Measurements from ENCODE around the gene OR10H1. TPM values are rescaled to one million over a fixed set of nuclear protein-coding genes. Genes with fewer than 3 reads are reported as not detected.
"Not testable (repeated sequence)": the region's sequence is repeated elsewhere in the genome, so short reads cannot be mapped to it uniquely, and the experiment has no call there.

Gene OR10H1
- total and polyA plus RNA-seq, 9 of the 15 experiments (the other 6 are each of a cell fraction or from before 2014, with no cell fraction given), result not detected

DNA sequence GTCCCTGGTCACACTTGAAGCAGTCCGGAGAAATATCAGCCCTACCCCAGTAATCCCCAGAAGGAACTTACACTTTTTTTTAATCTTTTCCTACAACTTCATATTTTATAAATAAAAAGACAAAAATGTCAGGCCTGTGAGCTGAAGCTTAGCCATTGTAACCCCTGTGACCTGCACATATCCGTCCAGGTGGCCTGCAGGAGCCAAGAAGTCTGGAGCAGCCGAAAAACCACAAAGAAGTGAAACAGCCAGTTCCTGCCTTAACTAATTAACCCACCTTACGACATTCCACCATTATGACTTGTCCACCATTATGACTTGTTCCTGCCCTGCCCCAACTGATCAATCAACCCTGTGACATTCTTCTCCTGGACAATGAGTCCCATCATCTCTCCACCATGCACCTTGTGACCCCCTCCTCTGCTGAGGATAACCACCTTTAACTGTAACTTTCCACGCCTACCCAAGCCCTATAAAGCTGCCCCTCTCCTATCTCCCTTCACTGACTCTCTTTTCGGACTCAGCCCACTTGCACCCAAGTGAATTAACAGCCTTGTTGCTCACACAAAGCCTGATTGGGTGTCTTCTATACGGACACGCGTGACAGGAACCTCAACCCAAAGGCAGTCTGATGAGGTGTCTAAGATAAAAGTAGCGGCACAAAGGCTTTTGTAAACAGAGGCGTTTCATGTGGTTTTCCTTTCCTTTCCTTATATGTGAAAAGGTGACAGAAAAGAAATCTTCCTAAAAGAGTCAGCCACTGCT lies 20.3 kb upstream of the OR10H1 start:
- in situ Hi-C loops (cut with MboI); H3K9me3 ChIP-seq (replicated peaks; ENCODE audit: control insufficient read depth, insufficient read depth, low read depth, low read length); H3K9me1 ChIP-seq (ENCODE audit: control insufficient read depth, insufficient read depth, low read length); CTCF ChIA-PET (ENCODE audit: low intra/inter-chr PET ratio); H4K20me1 ChIP-seq (replicated peaks; ENCODE audit: control insufficient read depth, insufficient read depth, low read length); intact Hi-C loops (cut with micrococcal nuclease); BruUV-seq (replicated peaks); H3K27me3 ChIP-seq (ENCODE audit: control insufficient read depth in 2 of 2, insufficient read depth in 2 of 2, low read length in 2 of 2): not testable (repeated sequence)
- peaks cover 53% of the 10 kb centered on the region for H3K79me2 ChIP-seq (ENCODE audit: control insufficient read depth, insufficient read depth, low read length)
- DNase-seq (ENCODE audit: extremely low read depth in 1 of 4, low spot score in 3 of 4) (peak in 1 of 4 experiments; percentile 64), ATAC-seq (peak; percentile 2; the same call in 2 of the 3 replicates), FAIRE-seq (peak; percentile 71)
- H3K27ac ChIP-seq (ENCODE audit: extremely low read depth, low read depth, low read length), result peak overlapping the region; percentile 99
- H3K4me1 ChIP-seq (replicated peaks in 1 of 2; ENCODE audit: control insufficient read depth in 2 of 2, insufficient read depth in 2 of 2, low read length in 2 of 2), result peaks cover 25 to 60% of the 10 kb centered on the region in 2 experiments
- H3K4me2 ChIP-seq (ENCODE audit: insufficient read depth, low read length), result peak overlapping the region; percentile 87
- peak overlapping the region; percentile 78 for H2AFZ ChIP-seq (ENCODE audit: low read depth, low read length)
- POLR2A ChIA-PET, result interaction anchor here (0.6 to 3.9 kb wide), 8 partner anchors 7 to 1829 kb away, joined by 3 to 22 read pairs (median 4); no protein-coding TSS in a partner anchor
- H3K36me3 ChIP-seq (ENCODE audit: control insufficient read depth, insufficient read depth, low read length), result peaks cover 55% of the 10 kb centered on the region
- H3K9ac ChIP-seq (ENCODE audit: insufficient read depth in 1 of 2, low read depth in 2 of 2, low read length in 2 of 2), result peak overlapping the region; percentile 95 to 96
- WGBS (ENCODE audit: insufficient coverage, low coverage, missing lambda C conversion rate), result 9% methylated on average over 11 of the region's 11 CpGs
- peak overlapping the region; percentile 66 for H3K4me3 ChIP-seq
- TF ChIP-seq CBFA2T2 (conservative IDR thresholded peaks at IDR 0.05) (peak; percentile 19; the same call in 1 of the 2 replicates), ELF4 (CRISPR knock-in tag; IDR thresholded peaks at IDR 0.05) (peak; percentile 92), MNT (conservative IDR thresholded peaks at IDR 0.05) (peak; percentile 37 to 38; a peak in 2 of 4 replicates), ESRRA (IDR thresholded peaks at IDR 0.05; ENCODE audit: borderline replicate concordance, low read depth) (0 out of 2 replicates have a peak, but pooled peaks have one; percentile 8), YY1 (IDR thresholded peaks at IDR 0.05; ENCODE audit: borderline replicate concordance in 1 of 3, control insufficient read depth in 1 of 3, extremely low read depth in 1 of 3, insufficient read depth in 3 of 3, insufficient read length in 1 of 3, insufficient replicate concordance in 2 of 3, low read depth in 1 of 3, low read length in 2 of 3) (peak in 1 of 3 experiments; percentile 46)
- TF ChIP-seq, protein P1, sequence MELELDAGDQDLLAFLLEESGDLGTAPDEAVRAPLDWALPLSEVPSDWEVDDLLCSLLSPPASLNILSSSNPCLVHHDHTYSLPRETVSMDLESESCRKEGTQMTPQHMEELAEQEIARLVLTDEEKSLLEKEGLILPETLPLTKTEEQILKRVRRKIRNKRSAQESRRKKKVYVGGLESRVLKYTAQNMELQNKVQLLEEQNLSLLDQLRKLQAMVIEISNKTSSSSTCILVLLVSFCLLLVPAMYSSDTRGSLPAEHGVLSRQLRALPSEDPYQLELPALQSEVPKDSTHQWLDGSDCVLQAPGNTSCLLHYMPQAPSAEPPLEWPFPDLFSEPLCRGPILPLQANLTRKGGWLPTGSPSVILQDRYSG (tag; conservative IDR thresholded peaks at IDR 0.05; ENCODE audit: low read depth), result peak; percentile 56; the same call in 1 of the 2 replicates
